ENCODE results near the gene ABCF2. TPM values are rescaled to one million over a fixed set of nuclear protein-coding genes. Genes with fewer than 3 reads are reported as not detected.

The ABCF2 gene
- total RNA-seq, 1 donor: 50.9 TPM

DNA sequence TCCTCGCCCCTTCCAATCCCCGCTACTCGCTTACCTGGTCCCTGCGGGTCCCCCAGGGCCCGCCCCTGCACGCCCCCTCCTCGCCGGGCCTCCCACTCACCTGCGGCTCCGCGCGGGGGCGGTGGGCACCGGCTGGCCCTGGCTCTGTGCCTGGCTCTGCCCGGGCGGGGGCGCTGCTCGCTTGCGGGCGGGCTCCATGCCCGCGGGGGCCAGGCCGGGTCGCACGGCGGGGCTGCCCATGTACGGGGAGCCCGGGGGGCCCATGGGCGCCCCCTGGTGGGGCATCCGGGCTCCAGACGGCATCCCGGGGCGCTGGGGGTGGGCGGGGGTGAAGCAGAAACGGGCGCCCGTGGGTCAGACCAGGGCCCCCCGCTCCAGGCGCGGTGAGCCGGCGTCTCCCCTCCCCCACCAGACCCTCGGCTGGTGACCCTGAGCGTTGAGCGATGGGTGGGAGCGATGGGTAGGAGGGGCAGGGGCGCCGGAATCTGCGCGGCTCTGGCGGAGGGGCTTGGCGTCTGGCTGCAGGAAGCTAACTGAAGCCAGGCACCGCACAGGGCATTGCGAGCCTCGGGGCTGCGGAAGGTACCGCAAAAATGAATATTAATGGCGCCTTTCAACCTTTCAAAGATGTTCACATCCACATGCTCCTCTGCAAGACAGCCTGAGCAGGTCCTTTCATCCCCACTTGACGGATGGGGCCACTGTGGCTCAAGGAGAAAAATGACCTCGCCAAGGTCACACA is 18.5 kb upstream of the ABCF2 start:
- peak; percentile 60 for TF ChIP-seq CTCF (IDR thresholded peaks at IDR 0.05; ENCODE audit: insufficient read depth, low read length)

GRCh38 chr7:151244841-151245346 is 17.9 kb upstream of the ABCF2 start:
- TF ChIP-seq CTCF (IDR thresholded peaks at IDR 0.05; ENCODE audit: insufficient read depth, low read length): no peak
- H3K4me3 ChIP-seq (ENCODE audit: low read depth, low read length): peak overlapping the region; percentile 50
- no peak for DNase-seq (ENCODE audit: low read depth)

More for the DNA sequence above, 18.5 kb upstream of the ABCF2 start:
- H3K4me3 ChIP-seq (ENCODE audit: low read depth, low read length): peak overlapping the region; percentile 50
- no peak for DNase-seq (ENCODE audit: low read depth)

GRCh38 chr7:151244196-151244840 is 17.3 kb upstream of the ABCF2 start:
- TF ChIP-seq CTCF (IDR thresholded peaks at IDR 0.05; ENCODE audit: insufficient read depth, low read length): peak; percentile 97
- DNase-seq (ENCODE audit: low read depth): peak; percentile 72
- no peak overlapping the region for H3K4me3 ChIP-seq (ENCODE audit: low read depth, low read length)

DNA sequence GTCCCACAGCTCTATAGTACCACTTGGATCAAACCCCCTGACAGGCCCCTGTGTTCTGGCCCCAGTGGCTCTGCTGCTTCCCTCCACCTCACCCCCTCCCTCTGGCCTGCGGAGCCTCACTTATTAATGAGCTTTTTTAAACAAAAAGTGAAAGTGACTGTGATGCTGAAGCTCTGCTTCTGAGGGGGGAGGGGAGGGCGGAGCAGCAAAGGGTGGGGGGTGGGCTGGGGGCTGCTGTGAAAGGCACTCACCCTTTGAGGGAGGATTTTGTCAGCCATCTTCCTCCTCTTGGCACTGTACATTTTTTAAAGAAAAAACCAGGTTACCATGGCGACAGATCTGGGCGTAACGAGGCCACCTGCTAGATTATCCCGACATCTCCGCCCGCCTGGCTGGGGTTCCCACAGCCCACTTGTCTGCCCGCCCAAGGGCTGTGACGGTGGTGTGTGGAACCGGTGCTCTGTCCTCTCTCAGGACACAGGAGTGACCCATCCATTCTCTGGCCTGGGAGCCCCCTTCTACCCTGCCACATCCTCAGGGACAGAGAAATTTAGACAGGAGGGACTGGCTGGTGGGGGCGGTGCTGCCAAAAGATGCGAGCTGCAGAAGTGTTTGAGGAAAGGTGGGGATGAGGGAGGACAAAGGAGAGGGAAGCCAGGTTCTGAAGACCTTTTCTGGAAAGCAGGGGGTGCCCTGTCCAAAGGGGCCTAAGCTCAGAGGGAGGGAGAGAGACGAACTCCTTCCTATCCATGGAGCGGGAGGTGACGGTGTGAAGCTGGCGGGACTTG is 16.6 kb upstream of the ABCF2 start:
- no peak overlapping the region for H3K4me3 ChIP-seq (ENCODE audit: low read depth, low read length)
- no peak for DNase-seq (ENCODE audit: low read depth)
- TF ChIP-seq CTCF (IDR thresholded peaks at IDR 0.05; ENCODE audit: insufficient read depth, low read length): no peak

DNA sequence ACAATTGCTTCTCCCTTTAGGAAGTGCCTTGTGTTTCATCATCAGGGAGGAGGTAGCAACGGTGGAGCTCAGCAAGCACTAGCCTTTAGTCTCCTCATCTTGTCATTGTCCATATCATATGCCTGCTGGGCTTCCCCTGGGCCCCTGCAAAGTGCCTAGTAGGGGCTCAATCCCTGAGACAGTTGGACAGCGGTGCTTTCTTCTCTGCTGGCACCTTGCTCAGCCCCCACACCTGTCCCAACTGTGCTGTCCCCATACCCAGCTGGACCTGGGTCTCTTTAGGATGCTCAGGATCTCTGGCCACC is 16.0 kb upstream of the ABCF2 start:
- H3K4me3 ChIP-seq (ENCODE audit: low read depth, low read length): no peak overlapping the region
- TF ChIP-seq CTCF (IDR thresholded peaks at IDR 0.05; ENCODE audit: insufficient read depth, low read length): no peak
- no peak for DNase-seq (ENCODE audit: low read depth)

DNA sequence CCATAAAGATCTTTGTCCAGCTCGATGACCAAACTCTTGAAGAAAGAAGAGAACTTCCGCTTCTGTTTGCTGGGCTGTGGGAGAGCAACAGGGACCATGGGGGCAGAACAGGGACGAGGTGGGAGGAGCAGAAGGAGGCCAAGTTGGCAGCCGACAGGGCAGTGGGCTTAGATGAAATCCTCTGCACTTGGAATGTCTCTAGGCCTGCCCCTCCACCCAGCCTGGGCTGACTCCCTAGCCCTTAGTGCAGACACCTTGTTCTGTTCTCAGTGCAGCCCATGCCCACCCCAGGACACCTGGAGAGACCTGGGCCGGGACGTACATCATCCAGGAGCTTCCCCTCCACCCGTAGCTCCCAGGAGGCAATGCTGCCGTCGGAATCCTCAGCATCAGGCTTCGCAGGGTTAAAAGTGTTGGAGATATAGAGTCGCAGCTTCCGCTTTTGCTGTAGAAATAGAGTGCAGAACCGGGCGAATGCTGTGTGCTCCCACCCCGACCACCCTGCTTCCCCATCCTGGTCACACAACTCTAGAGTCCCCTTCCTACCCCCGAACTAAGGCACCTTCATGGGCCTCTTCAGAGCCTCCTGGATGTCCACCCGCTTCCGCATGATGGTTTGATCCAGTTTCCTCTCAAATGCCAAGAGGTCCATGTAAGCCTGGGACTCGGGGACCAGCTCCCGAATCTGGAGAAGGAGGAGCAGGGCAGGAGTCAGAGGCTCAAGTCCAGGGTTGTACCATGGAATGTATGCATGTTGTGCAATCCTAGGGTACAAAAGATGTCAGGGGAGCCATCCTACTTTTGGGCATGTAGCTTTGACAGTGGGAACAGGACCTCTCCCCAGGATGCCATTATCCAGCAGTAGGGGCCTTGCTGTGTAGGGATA is 15.4 kb upstream of the ABCF2 start:
- no peak overlapping the region for H3K4me3 ChIP-seq (ENCODE audit: low read depth, low read length)
- no peak for TF ChIP-seq CTCF (IDR thresholded peaks at IDR 0.05; ENCODE audit: insufficient read depth, low read length)
- no peak for DNase-seq (ENCODE audit: low read depth)

Measured in fibroblast of the aortic adventitia (primary cell).